ENCODE results near the gene POMGNT2.

GRCh38 chr3:43104039-43104438, 1.8 kb downstream of the POMGNT2 start:
- no peak for TF ChIP-seq CTCF (conservative IDR thresholded peaks at IDR 0.05; ENCODE audit: low read depth, low read length)
- no peak for TF ChIP-seq EZH2phosphoT487 (IDR thresholded peaks at IDR 0.05; ENCODE audit: borderline replicate concordance, low read length)
- no peak for TF ChIP-seq EZH2 (IDR thresholded peaks at IDR 0.05; ENCODE audit: low read length, unreplicated experiment)

Data from PC-3 (cell line).